SKM-1 (cell line): ENCODE data around the gene SOBP.
"Not testable (repeated sequence)": the region's sequence is repeated elsewhere in the genome, so short reads cannot be mapped to it uniquely, and the experiment has no call there.

Experiments
- DNase-seq: peaks from one replicate; lab custom pipeline; 2025; ENCODE audit not compliant: unreplicated experiment; lab: John Stamatoyannopoulos, UW

SOBP gene

GRCh38 chr6:107488174-107488874 is 1.6 kb upstream of the SOBP start:
- DNase-seq, result no peak

GRCh38 chr6:107488875-107489635 is 862 bp upstream of the SOBP start:
- no peak for DNase-seq

- DNase-seq, result no peak
Measured at GRCh38 chr6:107490566-107491137, 735 bp downstream of the SOBP start.

GRCh38 chr6:107491138-107491609 is 1.3 kb downstream of the SOBP start:
- DNase-seq, result no peak

- no peak for DNase-seq
Measured at GRCh38 chr6:107491760-107492660, 2.1 kb downstream of the SOBP start.

- no peak for DNase-seq
Measured at GRCh38 chr6:107493158-107494057, 3.5 kb downstream of the SOBP start.

GRCh38 chr6:107495196-107495643 is 5.3 kb downstream of the SOBP start:
- no peak for DNase-seq

- no peak for DNase-seq
Measured at GRCh38 chr6:107495971-107496370, 6.1 kb downstream of the SOBP start.

- no peak for DNase-seq
Measured at GRCh38 chr6:107496892-107497684, 7.2 kb downstream of the SOBP start.

- DNase-seq, result no peak
Measured at GRCh38 chr6:107504270-107505026, 14.5 kb downstream of the SOBP start.

GRCh38 chr6:107506145-107506544 is 16.2 kb downstream of the SOBP start:
- DNase-seq, result no peak

GRCh38 chr6:107509506-107509905 is 19.6 kb downstream of the SOBP start:
- no peak for DNase-seq

- DNase-seq, result no peak
Measured at GRCh38 chr6:107510108-107510507, 20.2 kb downstream of the SOBP start.

GRCh38 chr6:107511511-107511993 is 21.6 kb downstream of the SOBP start:
- no peak for DNase-seq

GRCh38 chr6:107513214-107513613 is 23.3 kb downstream of the SOBP start:
- no peak for DNase-seq

GRCh38 chr6:107515955-107516354 is 26.0 kb downstream of the SOBP start:
- no peak for DNase-seq

GRCh38 chr6:107517274-107517673 is 27.4 kb downstream of the SOBP start:
- no peak for DNase-seq

- not testable (repeated sequence) for DNase-seq
Measured at GRCh38 chr6:107519224-107519623, 29.3 kb downstream of the SOBP start.
